Activated naive CD8-positive, alpha-beta T cell treated with anti-CD3 and anti-CD28 coated beads, Interleukin-2, amount 10 ng/mL, durations not matched to agents 7 days and 5 days (primary cell): ENCODE measurements around the gene RFXANK. TPM values are rescaled to one million over a fixed set of nuclear protein-coding genes. Genes with fewer than 3 reads are reported as not detected.
"Not testable (repeated sequence)": the region's sequence is repeated elsewhere in the genome, so short reads cannot be mapped to it uniquely, and the experiment has no call there.

Experiments
- ATAC-seq: fragments of 150-1000 bp; cut with Tn5 transposase; one replicate; pipeline ENCODE4 v1.10.0; 2021; ENCODE audit warnings: low read depth, moderate library complexity
- POLR2A ChIA-PET: fragments of 350-600 bp; sonication (Branson Sonifier 250); formaldehyde crosslinking; loops from one replicate; lab custom pipeline; 2021; ENCODE audit warnings: antibody characterized with exemption; lab: Charles Lee
- DNase-seq: peaks from one replicate; pipeline ENCODE4 v3.0.0; 2021
- H3K27ac Mint-ChIP-seq: one replicate; pipeline ENCODE4 v1.8.0; 2022; ENCODE audit warnings: mild to moderate bottlenecking, mixed read lengths
- H3K27me3 Mint-ChIP-seq: one replicate; pipeline ENCODE4 v1.8.0; 2022; ENCODE audit warnings: mild to moderate bottlenecking, moderate library complexity, mixed read lengths
- H3K36me3 Mint-ChIP-seq: one replicate; pipeline ENCODE4 v1.8.0; 2021; ENCODE audit warnings: mild to moderate bottlenecking, mixed read lengths
- H3K4me1 Mint-ChIP-seq: one replicate; pipeline ENCODE4 v1.8.0; 2021; ENCODE audit warnings: mixed read lengths
- H3K4me3 Mint-ChIP-seq: one replicate; pipeline ENCODE4 v1.8.0; 2022; ENCODE audit warnings: mild to moderate bottlenecking, moderate library complexity, mixed read lengths
- H3K9me3 Mint-ChIP-seq: one replicate; pipeline ENCODE4 v1.8.0; 2021; ENCODE audit warnings: mixed read lengths
- total RNA-seq, 2 experiments: library from RNA; stranded (reverse); gene quantifications; one replicate each; pipeline ENCODE4 v1.2.3, GENCODE V29; 2021

The RFXANK gene
- total RNA-seq, 2 experiments from 2014 or later, result 87.0 to 94.4 TPM

DNA sequence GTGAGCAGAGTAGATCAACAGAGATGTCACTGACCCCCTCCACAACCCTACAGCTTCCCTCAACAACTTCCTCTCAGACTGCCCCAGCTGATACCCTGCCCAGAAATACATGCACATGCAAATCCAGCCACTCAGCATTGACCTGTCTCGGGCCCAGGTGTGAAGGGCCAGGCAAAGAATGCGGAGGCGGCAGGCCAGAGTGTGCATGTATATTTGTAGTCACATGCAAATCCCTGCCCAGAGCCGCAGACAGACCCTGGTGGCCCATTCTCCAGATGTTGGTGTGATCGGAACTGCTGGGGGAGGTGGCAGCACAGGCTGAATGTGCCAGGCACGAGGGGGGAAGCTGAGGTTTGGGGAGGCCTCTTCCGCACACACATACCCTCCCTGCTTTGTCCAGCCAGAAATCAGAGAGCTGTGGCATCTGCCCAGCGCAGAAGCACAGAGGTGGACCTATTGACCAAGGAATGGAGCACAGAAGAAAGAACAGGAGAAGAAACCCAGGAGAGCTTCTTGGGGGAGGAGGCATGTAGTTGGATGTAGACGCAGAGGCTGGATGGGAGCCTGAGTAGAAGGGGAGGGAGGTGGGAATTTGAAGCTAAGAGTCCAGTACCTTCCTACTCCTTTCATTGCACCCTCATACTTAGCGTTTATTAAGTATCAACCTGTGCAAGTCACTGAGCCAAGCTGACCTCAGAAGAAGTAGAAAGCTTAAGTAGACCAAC lies 36.4 kb upstream of the RFXANK start:
- ATAC-seq (no peak), DNase-seq (no peak)
- no peaks in the 10 kb centered on the region for H3K4me1 Mint-ChIP-seq
- no peak overlapping the region for H3K4me3 Mint-ChIP-seq
- POLR2A ChIA-PET, result no interaction called here
- H3K27ac Mint-ChIP-seq, result no peak overlapping the region
- no peaks in the 10 kb centered on the region for H3K27me3 Mint-ChIP-seq
- H3K36me3 Mint-ChIP-seq, result peaks cover 3% of the 10 kb centered on the region
- no peaks in the 10 kb centered on the region for H3K9me3 Mint-ChIP-seq

DNA sequence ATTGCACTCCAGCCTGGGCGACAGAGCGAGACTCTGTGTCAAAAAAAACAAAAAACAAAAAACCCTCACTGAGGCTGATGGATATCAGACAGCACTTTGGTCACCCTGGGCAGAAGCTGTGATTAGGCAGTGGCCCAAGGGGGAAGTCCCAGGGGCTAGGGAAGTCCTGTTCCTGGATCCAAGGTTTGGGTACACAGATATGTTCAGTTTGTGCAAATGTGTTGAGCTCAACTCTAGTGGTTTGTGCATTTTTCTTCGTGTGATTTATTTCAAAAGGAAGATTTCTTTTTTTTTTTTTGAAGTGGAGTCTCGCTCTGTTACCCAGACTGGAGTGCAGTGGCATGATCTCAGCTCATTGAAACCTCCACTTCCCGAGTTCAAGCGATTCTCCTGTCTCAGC lies 34.2 kb upstream of the RFXANK start:
- DNase-seq, result no peak
- Mint-ChIP-seq H3K27me3 (no peaks in the 10 kb centered on the region), H3K4me3 (no peak overlapping the region), H3K4me1 (no peaks in the 10 kb centered on the region), H3K36me3 (peaks cover 3% of the 10 kb centered on the region), H3K27ac (no peak overlapping the region), H3K9me3 (no peaks in the 10 kb centered on the region)
- POLR2A ChIA-PET, result no interaction called here
- ATAC-seq, result no peak

DNA sequence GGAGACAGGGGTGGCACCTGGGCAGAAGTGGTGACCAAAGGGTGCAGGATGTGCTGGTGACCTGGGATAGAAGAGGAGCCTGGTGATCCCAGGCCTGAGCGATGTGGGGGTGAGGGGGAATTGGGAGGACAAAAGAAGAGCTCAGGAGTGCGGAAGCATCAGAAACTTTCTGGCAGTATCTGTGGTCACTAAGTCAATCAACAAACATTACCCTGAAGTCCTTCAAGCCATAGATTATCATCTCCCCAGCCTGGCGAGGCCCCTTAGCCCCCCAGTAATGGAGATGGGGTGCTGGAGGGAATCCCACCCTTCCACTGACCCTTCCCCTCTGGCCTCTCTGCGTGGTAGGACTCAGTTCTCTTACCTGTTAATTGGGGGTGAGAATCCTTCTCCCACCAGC lies 32.5 kb upstream of the RFXANK start:
- Mint-ChIP-seq H3K4me1 (no peaks in the 10 kb centered on the region), H3K4me3 (no peak overlapping the region), H3K27me3 (no peaks in the 10 kb centered on the region), H3K9me3 (no peaks in the 10 kb centered on the region), H3K27ac (no peak overlapping the region), H3K36me3 (peaks cover 3% of the 10 kb centered on the region)
- POLR2A ChIA-PET, result no interaction called here
- ATAC-seq (no peak), DNase-seq (no peak)

DNA sequence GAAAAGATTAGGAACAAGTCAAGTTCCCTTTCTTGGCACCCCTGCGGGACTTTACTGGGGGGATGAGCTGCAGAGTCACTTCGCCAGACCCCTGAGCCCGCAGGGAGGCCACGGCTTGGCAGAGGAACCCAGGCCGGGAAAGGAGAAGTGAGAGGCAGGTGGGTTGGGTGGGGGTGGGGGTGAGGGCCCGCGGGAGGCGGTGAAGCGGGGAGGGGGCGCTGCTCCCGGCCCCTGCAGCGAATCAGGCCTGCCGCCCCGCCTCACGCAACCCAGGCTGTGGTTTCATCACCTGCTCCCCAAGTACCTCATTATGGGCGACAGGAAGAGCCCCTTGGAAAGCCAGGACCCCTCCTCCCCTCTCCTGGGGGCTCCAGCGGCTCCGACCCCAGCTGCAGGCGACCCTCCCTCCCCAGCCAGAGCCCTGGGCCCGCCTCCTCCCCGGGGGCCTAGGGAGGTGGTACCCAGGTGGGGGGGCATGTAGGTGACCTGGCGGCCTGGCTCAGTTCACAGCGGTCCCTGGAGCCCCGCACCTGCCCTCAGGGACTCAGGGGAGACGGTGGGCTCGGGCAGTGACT lies 31.5 kb upstream of the RFXANK start:
- Mint-ChIP-seq H3K27ac (no peak overlapping the region), H3K36me3 (no peaks in the 10 kb centered on the region), H3K9me3 (no peaks in the 10 kb centered on the region), H3K4me3 (no peak overlapping the region), H3K4me1 (no peaks in the 10 kb centered on the region), H3K27me3 (no peaks in the 10 kb centered on the region)
- POLR2A ChIA-PET, result no interaction called here
- ATAC-seq (no peak), DNase-seq (no peak)

DNA sequence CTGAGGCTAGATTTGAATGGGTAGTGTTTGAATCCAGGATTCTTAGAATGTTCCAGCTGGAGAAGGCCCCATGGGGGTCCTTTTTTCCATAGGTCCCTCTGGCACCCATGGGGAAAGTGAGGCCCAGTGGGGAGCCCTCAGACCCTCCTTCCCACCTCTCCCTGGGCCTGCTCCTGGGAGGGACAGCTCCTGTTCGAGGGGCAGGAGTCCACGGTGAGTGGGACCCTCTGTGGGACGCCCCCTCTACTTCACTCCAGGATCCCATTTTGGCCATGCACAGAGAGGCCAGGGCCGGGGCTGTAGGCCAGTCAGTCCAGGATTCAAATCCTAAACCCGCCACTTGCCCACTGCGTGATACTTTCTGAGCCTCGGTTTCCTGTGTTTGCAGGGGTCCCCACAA lies 29.6 kb upstream of the RFXANK start:
- POLR2A ChIA-PET, result no interaction called here
- H3K9me3 Mint-ChIP-seq, result no peaks in the 10 kb centered on the region
- H3K27ac Mint-ChIP-seq, result no peak overlapping the region
- DNase-seq, result no peak
- ATAC-seq, result no peak
- no peak overlapping the region for H3K4me3 Mint-ChIP-seq
- H3K36me3 Mint-ChIP-seq, result no peaks in the 10 kb centered on the region
- no peaks in the 10 kb centered on the region for H3K27me3 Mint-ChIP-seq
- H3K4me1 Mint-ChIP-seq, result no peaks in the 10 kb centered on the region

DNA sequence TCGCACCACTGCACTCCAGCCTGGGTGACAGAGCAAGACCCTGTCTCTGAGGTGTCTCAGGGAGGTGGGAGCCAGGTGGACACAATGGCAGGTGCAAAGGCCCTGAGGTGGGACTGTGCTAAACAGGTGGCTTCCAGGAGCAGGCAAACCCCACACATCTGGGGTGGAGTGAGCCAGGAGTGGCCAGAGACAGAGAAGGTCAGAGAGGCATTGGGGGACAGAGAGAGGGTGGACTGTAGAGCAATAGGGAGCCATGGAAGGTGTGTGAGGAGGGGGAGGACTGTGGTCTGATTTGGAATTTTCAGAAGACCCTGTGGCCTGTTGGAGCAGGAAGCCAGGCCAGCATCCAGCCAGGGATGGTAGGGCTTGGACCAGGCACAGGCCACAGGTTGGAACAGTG lies 26.7 kb upstream of the RFXANK start:
- Mint-ChIP-seq H3K4me3 (no peak overlapping the region), H3K27me3 (no peaks in the 10 kb centered on the region)
- POLR2A ChIA-PET, result no interaction called here

DNA sequence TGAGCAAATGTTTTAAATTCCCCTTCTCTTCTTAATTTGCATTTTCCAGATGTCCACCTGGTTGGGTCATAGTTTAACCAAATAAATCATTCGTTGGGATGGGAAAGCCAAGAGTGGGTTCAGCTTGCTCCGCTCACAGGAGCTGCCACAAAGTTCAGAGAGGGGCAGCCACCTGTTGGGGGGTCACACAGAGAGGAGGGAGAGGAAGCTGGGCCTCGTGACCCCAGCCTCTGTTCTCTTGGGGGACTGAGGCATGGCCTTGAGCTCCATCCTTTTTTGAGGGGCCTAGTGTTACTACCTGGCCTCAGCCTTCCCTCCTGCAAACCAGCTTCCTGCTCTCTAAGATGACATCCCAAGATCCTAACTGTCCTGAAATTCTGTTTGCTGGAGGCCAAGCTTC lies 24.4 kb upstream of the RFXANK start:
- Mint-ChIP-seq H3K4me3 (no peak overlapping the region), H3K36me3 (peaks cover 7% of the 10 kb centered on the region), H3K27me3 (no peaks in the 10 kb centered on the region), H3K27ac (no peak overlapping the region), H3K4me1 (peaks cover 11% of the 10 kb centered on the region), H3K9me3 (no peaks in the 10 kb centered on the region)
- no peak for DNase-seq
- no peak for ATAC-seq
- POLR2A ChIA-PET, result no interaction called here

More for the DNA sequence above, 26.7 kb upstream of the RFXANK start:
- DNase-seq (no peak), ATAC-seq (no peak)
- Mint-ChIP-seq H3K27ac (no peak overlapping the region), H3K4me1 (peaks cover 7% of the 10 kb centered on the region), H3K9me3 (no peaks in the 10 kb centered on the region), H3K36me3 (peaks cover 2% of the 10 kb centered on the region)

DNA sequence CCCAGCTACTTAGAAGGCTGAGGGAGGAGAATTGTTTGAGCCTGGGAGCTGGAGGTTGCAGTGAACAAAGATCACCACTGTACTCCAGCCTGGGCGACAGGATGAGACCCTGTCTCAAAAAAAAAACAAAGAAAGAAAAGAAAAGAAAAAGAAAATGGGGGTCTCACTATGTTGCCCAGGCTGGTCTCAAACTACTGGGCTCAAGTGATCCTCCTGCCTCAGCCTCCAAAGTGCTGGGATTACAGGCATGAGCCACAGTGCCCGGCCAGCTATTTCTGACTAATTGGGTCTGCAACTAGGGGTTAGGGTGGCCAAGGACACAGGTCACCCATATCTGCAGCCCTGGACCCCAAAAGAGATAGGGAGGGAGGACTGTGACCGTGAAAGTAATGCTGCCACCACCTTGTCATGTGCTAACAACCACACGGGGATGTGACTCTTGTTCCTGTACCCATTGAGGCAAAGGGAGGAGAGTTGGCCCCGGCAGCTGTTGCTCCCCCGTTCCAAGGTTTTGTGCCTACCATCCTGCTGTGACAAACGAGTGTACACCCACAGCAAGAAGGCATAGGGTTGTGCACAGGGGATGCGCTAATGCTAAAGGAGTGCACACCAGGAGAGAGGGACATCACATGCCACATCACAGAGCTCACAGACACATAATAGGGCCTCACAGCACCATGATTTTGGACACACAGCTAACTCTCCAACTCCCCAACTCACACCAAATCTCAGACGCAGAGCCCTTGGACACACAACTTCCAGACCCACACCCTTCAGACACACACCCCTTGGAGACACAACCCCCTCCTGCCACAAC lies 22.6 kb upstream of the RFXANK start:
- H3K27me3 Mint-ChIP-seq, result no peaks in the 10 kb centered on the region
- DNase-seq (no peak), ATAC-seq (no peak)
- POLR2A ChIA-PET, result no interaction called here
- no peak overlapping the region for H3K4me3 Mint-ChIP-seq
- H3K36me3 Mint-ChIP-seq, result peaks cover 7% of the 10 kb centered on the region
- no peaks in the 10 kb centered on the region for H3K9me3 Mint-ChIP-seq
- peaks cover 11% of the 10 kb centered on the region for H3K4me1 Mint-ChIP-seq
- H3K27ac Mint-ChIP-seq, result no peak overlapping the region

DNA sequence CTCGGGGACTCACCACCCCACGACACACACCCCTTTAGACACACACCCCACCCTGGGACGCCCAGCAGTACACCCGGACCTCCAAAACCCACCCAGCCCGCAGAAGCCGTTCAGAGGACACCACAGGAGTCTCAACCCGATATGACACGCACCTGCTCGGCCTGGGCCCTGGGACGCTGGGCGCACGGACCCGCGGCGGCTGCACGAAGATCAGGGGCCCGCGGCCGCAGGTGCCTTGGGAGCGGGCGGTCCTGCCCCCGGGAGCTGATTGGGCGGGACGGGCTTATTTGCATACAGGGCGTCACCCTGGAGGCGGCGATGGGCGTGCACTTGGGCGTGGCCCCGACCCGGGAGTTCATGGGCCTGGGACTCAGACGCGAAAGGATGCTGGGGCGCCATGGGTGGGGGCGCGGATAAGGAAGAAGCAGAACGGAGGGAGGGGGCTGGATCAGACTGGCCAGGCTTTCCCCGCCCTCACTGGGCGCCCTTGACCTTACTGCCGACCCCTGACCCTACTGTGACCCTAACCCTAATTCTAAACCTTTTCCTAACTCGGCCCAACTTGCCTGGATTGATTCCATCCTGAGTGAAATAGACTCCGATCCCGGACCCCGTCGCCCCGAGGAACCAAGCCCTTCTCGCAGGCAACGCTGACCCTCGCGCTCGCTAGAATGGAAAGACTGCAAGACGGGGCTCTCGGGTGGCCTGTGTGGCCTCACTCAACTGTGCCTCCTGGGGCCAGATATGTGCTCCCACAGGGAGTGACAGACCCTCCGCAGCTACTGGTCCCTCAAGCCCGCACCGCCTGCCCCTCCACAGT lies 21.8 kb upstream of the RFXANK start, which contains the start of gene MEF2B:
TSS of gene MEF2B (minus strand) at position 211 of the 820 bp plus-strand sequence. CDS start 19,528 bp downstream, outside the sequence.
- peaks cover 7% of the 10 kb centered on the region for H3K36me3 Mint-ChIP-seq
- DNase-seq (peak; percentile 82), ATAC-seq (peak; percentile 85)
- POLR2A ChIA-PET, result no interaction called here
- H3K27me3 Mint-ChIP-seq, result no peaks in the 10 kb centered on the region
- no peak within 1 kb of the TSS for H3K27ac Mint-ChIP-seq
- H3K4me1 Mint-ChIP-seq, result peaks cover 11% of the 10 kb centered on the region
- H3K4me3 Mint-ChIP-seq, result peak within 1 kb of the TSS; percentile 28
- H3K9me3 Mint-ChIP-seq, result no peaks in the 10 kb centered on the region

DNA sequence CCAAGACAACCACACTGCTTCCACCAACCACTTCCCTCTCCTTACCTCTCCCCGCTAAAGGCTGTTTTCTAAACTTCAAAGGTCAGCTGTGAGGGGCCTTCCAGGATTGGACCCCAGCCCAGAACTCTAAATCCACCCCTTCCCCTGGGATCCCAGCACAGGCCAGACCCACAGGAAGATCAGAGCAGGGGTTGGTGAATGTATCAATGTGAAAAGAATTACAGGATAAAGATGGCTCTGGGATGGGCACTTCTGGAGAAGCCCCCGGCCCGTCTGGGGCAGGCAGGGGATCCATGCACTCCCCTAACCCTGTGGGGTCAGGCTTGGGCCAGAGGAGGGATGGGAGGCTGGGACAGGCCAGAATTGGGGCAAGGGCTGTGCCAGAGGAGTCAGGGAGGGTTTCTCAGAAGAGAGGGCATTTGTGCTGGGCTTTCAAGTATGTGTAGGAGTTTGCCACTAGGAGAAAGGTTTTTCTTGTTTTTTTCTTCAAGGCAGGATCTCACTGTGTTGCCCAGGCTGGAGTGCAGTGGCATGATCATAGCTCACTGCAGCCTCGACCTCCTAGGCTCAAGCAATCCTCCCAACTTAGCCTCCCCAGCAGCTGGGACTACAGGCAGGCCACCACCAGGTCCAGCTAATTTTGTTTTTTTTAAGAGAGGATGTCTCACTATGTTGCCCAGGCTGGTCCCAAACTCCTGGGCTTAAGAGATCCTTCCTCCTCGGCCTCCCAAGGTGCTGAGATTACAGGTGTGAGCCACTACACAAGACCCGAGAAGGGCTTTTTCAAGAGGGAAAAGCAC lies 21.0 kb upstream of the RFXANK start:
- no peak for ATAC-seq
- Mint-ChIP-seq H3K27me3 (no peaks in the 10 kb centered on the region), H3K4me3 (peak overlapping the region; percentile 28), H3K27ac (no peak overlapping the region), H3K4me1 (peaks cover 11% of the 10 kb centered on the region), H3K36me3 (peaks cover 7% of the 10 kb centered on the region), H3K9me3 (no peaks in the 10 kb centered on the region)
- POLR2A ChIA-PET, result no interaction called here
- DNase-seq, result no peak

DNA sequence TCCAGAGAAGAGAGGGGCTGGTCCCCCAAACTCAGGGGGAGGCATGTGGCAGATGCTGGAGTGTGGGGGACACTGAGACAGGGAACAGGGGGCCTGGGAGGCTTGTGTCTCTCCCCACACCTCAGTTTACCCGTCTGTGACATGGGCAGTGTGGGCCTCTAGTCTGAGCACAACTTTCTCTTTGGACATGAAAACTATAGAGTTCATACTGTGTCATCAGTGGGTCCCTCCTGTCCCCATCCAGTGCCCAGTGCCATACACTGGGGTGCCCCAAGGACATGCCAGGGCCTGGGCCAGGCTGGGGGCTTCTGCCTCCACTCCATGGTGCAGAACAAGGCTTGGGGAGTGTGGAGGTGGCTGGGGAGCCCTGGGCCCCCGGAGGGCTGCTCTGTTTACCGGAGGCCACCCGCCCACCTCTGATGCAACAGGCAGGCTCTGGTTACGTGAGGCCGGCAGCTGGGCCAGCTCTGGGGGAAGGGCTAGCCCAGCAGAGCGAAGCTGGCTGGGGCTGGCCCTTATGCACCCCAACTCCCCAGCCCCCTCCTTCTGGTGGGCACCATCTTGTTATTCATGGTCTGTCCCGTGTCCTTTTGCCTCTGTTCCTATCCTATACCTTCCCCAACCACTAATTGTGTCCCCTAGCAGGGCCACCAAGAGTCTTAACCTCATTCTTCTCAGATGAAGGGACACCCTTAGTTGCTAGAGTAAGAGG lies 20.1 kb upstream of the RFXANK start:
- H3K4me3 Mint-ChIP-seq, result no peak overlapping the region
- no peak overlapping the region for H3K27ac Mint-ChIP-seq
- H3K27me3 Mint-ChIP-seq, result no peaks in the 10 kb centered on the region
- H3K4me1 Mint-ChIP-seq, result peaks cover 11% of the 10 kb centered on the region
- POLR2A ChIA-PET, result no interaction called here
- peaks cover 7% of the 10 kb centered on the region for H3K36me3 Mint-ChIP-seq
- DNase-seq (no peak), ATAC-seq (no peak)
- H3K9me3 Mint-ChIP-seq, result no peaks in the 10 kb centered on the region

DNA sequence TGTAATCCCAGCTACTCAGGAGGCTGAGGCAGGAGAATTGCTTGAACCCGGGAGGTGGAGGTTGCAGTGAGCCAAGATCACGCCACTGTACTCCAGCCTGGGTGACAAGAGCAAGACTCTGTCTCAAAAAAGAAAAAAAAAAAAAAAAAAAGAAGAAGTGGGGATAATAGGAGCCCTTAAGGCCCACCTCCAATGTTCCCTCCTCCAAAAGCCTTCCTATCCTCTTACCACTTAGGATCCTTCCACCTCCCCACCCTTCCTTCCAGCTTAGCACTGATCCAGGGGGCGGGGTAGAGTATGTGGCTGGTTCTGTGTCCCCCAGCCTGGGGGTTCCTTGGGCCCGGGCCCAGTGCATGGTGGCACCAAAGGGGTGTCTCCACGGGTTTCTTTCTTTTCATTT lies 18.8 kb upstream of the RFXANK start:
- H3K4me1 Mint-ChIP-seq, result peaks cover 11% of the 10 kb centered on the region
- H3K27me3 Mint-ChIP-seq, H3K36me3 Mint-ChIP-seq, POLR2A ChIA-PET, H3K27ac Mint-ChIP-seq, H3K4me3 Mint-ChIP-seq, DNase-seq, ATAC-seq, H3K9me3 Mint-ChIP-seq: not testable (repeated sequence)
